GM18498 (cell line): Measurements from ENCODE around the gene DRAP1.

ENCODE experiments used
- ATAC-seq: cut with Tn5 transposase; IDR thresholded peaks from one replicate; pipeline ENCODE4 v1.9.1; 2021; ENCODE audit warnings: mild to moderate bottlenecking, moderate library complexity; ENCODE audit not compliant: unreplicated experiment

DRAP1 gene

DNA sequence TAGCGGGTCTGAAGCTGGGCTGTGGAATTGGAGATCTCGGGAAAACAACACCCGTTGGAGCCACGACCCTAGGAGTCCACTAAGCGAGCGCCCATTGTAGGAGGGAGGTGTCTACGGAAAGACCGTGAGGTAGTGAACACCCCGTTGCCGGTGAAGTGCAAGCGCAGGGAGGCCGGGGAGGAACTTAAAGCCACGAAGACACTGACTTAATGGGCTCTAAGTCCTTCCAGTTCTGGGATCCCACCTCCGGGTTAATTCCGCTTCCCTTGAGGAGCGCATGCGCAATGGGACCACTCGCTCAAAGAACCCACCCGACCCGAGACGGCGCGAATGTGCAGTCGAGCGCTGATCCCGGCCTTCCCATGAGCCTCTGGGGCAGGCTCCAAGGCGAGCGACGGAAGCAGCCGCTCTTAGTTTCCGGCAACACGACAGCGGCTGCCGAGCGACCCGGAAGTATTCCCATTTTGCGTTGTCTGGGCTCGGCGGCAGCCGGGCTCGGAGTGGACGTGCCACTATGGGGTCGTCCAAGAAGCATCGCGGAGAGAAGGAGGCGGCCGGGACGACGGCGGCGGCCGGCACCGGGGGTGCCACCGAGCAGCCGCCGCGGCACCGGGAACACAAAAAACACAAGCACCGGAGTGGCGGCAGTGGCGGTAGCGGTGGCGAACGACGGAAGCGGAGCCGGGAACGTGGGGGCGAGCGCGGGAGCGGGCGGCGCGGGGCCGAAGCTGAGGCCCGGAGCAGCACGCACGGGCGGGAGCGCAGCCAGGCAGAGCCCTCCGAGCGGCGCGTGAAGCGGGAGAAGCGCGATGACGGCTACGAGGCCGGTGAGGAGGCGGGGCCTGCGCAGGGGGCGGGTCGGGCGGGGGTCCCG, 42.3 kb downstream of the DRAP1 start, which contains the start of gene SART1:
Gene SART1, plus strand, starts transcription at position 468 of the 874 bp plus-strand sequence. Its CDS starts 47 bp downstream, at position 515.
- ATAC-seq, result peak; percentile 88

- ATAC-seq, result no peak
Observed at GRCh38 chr11:65962141-65962564, 42.9 kb downstream of the DRAP1 start.

GRCh38 chr11:65964906-65965305, 45.7 kb downstream of the DRAP1 start:
- ATAC-seq, result no peak

DNA sequence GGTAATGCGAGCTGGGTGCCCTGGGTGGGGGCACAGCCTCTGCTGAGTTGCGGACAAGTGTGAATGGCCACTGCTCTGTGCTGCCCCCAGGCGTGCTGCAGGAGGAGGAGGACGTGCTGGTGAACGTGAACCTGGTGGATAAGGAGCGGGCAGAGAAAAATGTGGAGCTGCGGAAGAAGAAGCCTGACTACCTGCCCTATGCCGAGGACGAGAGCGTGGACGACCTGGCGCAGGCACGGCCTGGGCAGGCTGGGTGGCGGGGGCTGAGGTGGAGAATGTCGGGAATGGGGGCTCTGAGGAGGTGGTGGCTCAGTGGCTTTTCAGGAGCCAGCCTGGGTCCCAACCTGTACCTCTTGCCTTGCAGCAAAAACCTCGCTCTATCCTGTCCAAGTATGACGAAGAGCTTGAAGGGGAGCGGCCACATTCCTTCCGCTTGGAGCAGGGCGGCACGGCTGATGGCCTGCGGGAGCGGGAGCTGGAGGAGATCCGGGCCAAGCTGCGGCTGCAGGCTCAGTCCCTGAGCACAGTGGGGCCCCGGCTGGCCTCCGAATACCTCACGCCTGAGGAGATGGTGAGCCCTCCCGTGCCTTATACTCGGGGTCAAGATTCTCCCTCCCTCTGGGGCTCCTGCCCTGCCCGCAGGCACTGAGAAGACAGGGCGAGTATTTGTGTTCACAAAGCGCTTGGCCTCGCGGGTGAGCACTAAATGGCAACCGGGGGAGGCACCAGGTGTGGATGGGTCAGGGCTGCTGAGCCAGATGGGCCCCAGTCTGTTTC, 46.9 kb downstream of the DRAP1 start:
- ATAC-seq, result no peak

GRCh38 chr11:65967329-65967934, 48.2 kb downstream of the DRAP1 start:
- ATAC-seq, result no peak

DNA sequence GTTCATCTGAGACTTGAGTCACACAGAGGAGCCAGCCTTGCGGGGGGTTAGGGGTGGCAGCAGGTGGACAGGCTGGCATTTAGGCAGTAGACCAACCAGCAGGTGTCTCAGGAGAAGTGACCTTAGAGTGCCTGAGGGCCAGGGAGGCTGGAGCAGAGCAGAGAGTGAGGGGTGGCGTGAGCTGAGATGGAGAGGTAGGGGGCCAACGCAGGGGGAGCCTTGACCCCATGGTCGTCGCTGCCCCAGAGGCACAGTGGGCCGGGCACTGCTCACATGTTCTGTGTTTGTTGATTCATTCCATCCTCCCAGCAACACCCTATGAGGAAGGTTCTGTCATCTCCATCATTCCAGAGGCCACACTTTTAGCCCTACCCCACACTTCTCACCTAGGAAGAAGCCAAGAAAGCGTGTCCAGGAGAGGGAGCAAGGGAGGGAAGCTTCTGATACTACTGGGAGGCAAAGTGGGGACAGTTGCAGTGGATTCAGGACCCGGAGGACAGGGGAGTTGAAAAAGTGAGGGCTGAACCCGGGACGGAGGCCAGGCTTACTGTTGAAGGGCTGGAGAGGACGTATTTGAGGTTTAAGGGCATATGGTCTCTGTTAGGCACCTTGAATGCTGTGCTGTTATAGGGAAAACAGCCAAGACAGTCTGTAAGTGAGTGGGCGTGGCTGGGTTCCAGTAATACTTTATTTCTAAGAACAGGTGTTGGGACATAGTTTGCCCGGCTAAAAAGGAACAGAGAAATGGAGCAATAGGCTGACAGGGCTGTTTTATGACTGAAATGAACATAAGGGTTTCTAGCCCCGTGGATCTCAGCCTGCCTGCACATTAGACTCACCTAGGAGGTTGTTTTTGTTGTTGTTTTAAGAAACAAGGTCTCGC, 49.6 kb downstream of the DRAP1 start:
- ATAC-seq, result no peak
